ENCODE measurements around the gene NHERF1.

DNA sequence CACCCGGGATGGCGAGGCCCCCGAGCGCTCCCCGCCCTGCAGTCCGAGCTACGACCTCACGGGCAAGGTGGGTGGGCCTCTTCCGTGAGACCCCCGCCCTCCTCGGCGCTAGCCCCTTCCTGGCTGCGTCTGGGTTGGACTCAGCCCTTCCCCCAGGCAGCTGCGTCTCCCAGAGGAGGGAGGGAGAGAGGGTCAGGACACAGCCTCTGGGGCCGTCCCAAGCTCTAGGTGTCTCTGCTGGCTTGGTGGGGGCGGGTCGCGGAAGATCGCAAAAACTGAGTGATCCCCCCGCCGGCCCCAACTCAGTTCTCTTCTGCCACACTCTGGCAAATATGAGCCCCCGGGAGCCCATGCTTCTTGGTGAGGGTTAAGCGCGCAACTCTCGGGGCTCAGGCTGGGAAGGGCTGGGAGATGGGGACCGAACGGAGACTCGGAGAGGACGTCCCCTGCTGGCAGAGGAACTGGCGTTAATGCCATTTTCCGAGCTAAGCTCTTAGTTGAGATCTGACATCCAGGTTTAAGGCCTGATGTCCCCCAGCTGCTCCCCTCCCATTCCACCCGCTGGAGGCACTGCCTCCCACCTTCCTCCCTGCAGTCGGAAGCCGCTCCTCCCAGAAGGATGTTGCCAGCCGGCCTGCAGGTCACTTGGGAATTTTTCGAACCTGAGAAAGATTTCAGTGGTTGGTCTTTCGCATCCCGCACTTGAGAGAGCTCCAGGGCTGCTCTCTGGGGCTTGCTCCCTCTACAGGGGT is 11.0 kb upstream of the NHERF1 start:
- TF ChIP-seq, protein P1, sequence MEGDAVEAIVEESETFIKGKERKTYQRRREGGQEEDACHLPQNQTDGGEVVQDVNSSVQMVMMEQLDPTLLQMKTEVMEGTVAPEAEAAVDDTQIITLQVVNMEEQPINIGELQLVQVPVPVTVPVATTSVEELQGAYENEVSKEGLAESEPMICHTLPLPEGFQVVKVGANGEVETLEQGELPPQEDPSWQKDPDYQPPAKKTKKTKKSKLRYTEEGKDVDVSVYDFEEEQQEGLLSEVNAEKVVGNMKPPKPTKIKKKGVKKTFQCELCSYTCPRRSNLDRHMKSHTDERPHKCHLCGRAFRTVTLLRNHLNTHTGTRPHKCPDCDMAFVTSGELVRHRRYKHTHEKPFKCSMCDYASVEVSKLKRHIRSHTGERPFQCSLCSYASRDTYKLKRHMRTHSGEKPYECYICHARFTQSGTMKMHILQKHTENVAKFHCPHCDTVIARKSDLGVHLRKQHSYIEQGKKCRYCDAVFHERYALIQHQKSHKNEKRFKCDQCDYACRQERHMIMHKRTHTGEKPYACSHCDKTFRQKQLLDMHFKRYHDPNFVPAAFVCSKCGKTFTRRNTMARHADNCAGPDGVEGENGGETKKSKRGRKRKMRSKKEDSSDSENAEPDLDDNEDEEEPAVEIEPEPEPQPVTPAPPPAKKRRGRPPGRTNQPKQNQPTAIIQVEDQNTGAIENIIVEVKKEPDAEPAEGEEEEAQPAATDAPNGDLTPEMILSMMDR (IDR thresholded peaks at IDR 0.05; ENCODE audit: low read length), result peak; percentile 68
- TF ChIP-seq EZH2 (optimal IDR thresholded peaks at IDR 0.05; ENCODE audit: low read depth, low read length) (no peak), EZH2phosphoT487 (IDR thresholded peaks at IDR 0.05; ENCODE audit: low read length) (no peak)
